Uterus (tissue), 2 donors: Measurements from ENCODE around the gene MDFIC.

Experiments used
- POLR2A ChIP-seq, 2 donors: fragments of 450-650 bp; IDR thresholded peaks; one replicate each; pipeline ENCODE4 v1.6.1; 2016; ENCODE audit warnings: antibody characterized with exemption in 2 of 2, mild to moderate bottlenecking in 1 of 2, moderate library complexity in 1 of 2
- TF ChIP-seq, protein P1 (sequence below), 4 experiments: fragments of 200-600 bp in 2 of 4; fragments of 450-650 bp in 2 of 4; sonication (generic) in 2 of 4; IDR thresholded peaks; one replicate each; pipeline ENCODE4 v1.5.1; 2016 to 2019; ENCODE audit warnings: antibody characterized with exemption in 4 of 4, mild to moderate bottlenecking in 2 of 4, moderate library complexity in 1 of 4

DNA sequence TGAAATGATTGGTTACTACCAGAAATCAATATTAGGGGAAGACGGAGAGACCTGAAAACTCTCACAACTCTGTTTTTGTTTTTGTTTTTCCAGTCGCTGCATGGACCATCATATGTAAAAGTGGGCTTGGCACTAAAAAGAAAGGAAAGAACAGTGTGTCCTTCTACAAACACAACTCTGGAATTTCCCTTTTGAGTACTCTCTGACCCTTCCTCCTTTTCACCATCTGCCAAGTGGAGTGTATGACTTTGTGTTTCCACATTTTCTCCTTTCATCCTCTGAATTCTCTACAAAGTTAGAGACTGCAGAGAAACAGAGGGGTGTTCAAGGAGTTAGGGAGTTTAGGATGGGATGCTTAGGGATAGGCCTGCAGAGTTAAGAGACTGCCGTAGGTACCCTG is 92.0 kb downstream of the MDFIC start:
- TF ChIP-seq POLR2A (IDR thresholded peaks at IDR 0.05), result no peak
- TF ChIP-seq, protein P1, sequence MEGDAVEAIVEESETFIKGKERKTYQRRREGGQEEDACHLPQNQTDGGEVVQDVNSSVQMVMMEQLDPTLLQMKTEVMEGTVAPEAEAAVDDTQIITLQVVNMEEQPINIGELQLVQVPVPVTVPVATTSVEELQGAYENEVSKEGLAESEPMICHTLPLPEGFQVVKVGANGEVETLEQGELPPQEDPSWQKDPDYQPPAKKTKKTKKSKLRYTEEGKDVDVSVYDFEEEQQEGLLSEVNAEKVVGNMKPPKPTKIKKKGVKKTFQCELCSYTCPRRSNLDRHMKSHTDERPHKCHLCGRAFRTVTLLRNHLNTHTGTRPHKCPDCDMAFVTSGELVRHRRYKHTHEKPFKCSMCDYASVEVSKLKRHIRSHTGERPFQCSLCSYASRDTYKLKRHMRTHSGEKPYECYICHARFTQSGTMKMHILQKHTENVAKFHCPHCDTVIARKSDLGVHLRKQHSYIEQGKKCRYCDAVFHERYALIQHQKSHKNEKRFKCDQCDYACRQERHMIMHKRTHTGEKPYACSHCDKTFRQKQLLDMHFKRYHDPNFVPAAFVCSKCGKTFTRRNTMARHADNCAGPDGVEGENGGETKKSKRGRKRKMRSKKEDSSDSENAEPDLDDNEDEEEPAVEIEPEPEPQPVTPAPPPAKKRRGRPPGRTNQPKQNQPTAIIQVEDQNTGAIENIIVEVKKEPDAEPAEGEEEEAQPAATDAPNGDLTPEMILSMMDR (IDR thresholded peaks at IDR 0.05), result no peak
